Measurements from ENCODE around the gene TMEM91.
"Not testable (repeated sequence)": the region's sequence is repeated elsewhere in the genome, so short reads cannot be mapped to it uniquely, and the experiment has no call there.

The TMEM91 gene

GRCh38 chr19:41381536-41381935 lies 5.2 kb downstream of the TMEM91 start:
- not testable (repeated sequence) for DNase-seq

GRCh38 chr19:41384351-41384750 lies 8.0 kb downstream of the TMEM91 start:
- no peak for DNase-seq

GRCh38 chr19:41386442-41386841 lies 10.1 kb downstream of the TMEM91 start:
- no peak for DNase-seq

- no peak for DNase-seq
These were observed 15.3 kb downstream of the TMEM91 start for GRCh38 chr19:41391618-41392017.

- no peak for DNase-seq
These were observed 16.4 kb downstream of the TMEM91 start for GRCh38 chr19:41392775-41393174.

- no peak for DNase-seq
These were observed 19.0 kb downstream of the TMEM91 start for GRCh38 chr19:41395355-41395754.

GRCh38 chr19:41397086-41398049 lies 21.0 kb downstream of the TMEM91 start, which contains the start of the genes BCKDHA and EXOSC5:
Gene BCKDHA (plus strand): TSS chr19:41397818. CDS start chr19:41397828, 10 bp downstream.
Gene EXOSC5 (minus strand): TSS chr19:41397359. CDS start chr19:41397328, 31 bp downstream.
- DNase-seq = peak; percentile 100

- no peak for DNase-seq
These were observed 21.7 kb downstream of the TMEM91 start for GRCh38 chr19:41398050-41398418.

GRCh38 chr19:41398598-41398997 lies 22.3 kb downstream of the TMEM91 start:
- no peak for DNase-seq

- no peak for DNase-seq
These were observed 22.8 kb downstream of the TMEM91 start for GRCh38 chr19:41399091-41399490.

- no peak for DNase-seq
These were observed 23.2 kb downstream of the TMEM91 start for GRCh38 chr19:41399525-41399924.

- no peak for DNase-seq
These were observed 25.1 kb downstream of the TMEM91 start for GRCh38 chr19:41401483-41401882.

- no peak for DNase-seq
These were observed 25.7 kb downstream of the TMEM91 start for GRCh38 chr19:41402010-41402409.

GRCh38 chr19:41403181-41403970 lies 27.0 kb downstream of the TMEM91 start:
- DNase-seq = no peak

- no peak for DNase-seq
These were observed 29.4 kb downstream of the TMEM91 start for GRCh38 chr19:41405776-41406175.

- DNase-seq = no peak
These were observed 30.9 kb downstream of the TMEM91 start for GRCh38 chr19:41407271-41407670.

- DNase-seq = no peak
These were observed 31.9 kb downstream of the TMEM91 start for GRCh38 chr19:41408256-41408655.

- not testable (repeated sequence) for DNase-seq
These were observed 32.5 kb downstream of the TMEM91 start for GRCh38 chr19:41408846-41409245.

GRCh38 chr19:41409288-41409687 lies 33.0 kb downstream of the TMEM91 start:
- no peak for DNase-seq

- DNase-seq = no peak
These were observed 34.2 kb downstream of the TMEM91 start for GRCh38 chr19:41410336-41411054.

GRCh38 chr19:41411100-41411967 lies 35.0 kb downstream of the TMEM91 start:
- DNase-seq = no peak

- DNase-seq = no peak
These were observed 35.6 kb downstream of the TMEM91 start for GRCh38 chr19:41411968-41412265.

Measured in CD4-positive, alpha-beta T cell treated with Interleukin-21 for 1 hour (primary cell).